ENCODE data around the gene SLC30A10. TPM values are rescaled to one million over a fixed set of nuclear protein-coding genes. Genes with fewer than 3 reads are reported as not detected.
"Not testable (repeated sequence)": the region's sequence is repeated elsewhere in the genome, so short reads cannot be mapped to it uniquely, and the experiment has no call there.

Gene SLC30A10
- total RNA-seq, 4 donors from 2014 or later = 0.33 TPM; not detected in 3

DNA sequence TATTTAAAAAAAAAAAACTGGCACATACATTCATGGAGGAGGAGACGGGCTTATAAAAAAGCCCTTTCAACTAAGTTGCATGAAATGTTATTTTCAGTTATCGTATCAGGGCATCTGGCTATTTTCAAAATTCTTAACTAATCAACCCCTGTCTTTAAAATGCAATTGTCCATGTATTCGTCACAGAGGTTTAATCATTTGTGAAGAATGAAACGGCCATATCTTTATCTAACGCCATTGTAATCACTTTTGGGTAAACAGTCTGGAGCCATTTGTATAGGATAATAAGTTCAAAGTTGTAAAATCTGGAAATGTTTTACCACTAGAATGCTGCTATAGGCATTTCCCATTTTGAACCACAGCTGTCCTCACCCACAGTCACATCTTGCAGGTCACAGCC, 30.4 kb downstream of the SLC30A10 start:
- Histone ChIP-seq H3K4me3 (replicated peaks in 1 of 3) (no peak overlapping the region), H3K4me1 (no peaks in the 10 kb centered on the region), H3K27ac (no peak overlapping the region), H3K9me3 (no peaks in the 10 kb centered on the region), H3K36me3 (no peaks in the 10 kb centered on the region), H3K27me3 (no peaks in the 10 kb centered on the region)
- intact Hi-C loops (cut with DNase I) = no loop called here
- TF ChIP-seq, protein P1, sequence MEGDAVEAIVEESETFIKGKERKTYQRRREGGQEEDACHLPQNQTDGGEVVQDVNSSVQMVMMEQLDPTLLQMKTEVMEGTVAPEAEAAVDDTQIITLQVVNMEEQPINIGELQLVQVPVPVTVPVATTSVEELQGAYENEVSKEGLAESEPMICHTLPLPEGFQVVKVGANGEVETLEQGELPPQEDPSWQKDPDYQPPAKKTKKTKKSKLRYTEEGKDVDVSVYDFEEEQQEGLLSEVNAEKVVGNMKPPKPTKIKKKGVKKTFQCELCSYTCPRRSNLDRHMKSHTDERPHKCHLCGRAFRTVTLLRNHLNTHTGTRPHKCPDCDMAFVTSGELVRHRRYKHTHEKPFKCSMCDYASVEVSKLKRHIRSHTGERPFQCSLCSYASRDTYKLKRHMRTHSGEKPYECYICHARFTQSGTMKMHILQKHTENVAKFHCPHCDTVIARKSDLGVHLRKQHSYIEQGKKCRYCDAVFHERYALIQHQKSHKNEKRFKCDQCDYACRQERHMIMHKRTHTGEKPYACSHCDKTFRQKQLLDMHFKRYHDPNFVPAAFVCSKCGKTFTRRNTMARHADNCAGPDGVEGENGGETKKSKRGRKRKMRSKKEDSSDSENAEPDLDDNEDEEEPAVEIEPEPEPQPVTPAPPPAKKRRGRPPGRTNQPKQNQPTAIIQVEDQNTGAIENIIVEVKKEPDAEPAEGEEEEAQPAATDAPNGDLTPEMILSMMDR (IDR thresholded peaks at IDR 0.05) = no peak
- TF ChIP-seq POLR2A (IDR thresholded peaks at IDR 0.05) = no peak
- no peak for DNase-seq
- 76 to 77% methylated on average over 5 of the region's 5 CpGs for WGBS, 2 donors

DNA sequence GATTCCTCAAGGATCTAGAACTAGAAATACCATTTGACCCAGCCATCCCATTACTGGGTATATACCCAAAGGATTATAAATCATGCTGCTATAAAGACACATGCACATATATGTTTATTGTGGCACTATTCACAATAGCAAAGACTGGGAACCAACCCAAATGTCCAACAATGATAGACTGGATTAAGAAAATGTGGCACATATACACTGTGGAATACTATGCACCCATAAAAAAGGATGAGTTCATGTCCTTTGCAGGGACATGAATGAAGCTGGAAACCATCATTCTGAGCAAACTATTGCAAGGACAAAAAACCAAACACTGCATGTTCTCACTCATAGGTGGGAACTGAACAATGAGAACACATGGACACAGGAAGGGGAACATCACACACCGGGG, 36.1 kb downstream of the SLC30A10 start:
- WGBS, 2 donors = 95 to 96% methylated on average over 1 of the region's 1 CpG
- H3K27me3 ChIP-seq; DNase-seq; H3K36me3 ChIP-seq; H3K27ac ChIP-seq; H3K4me3 ChIP-seq (replicated peaks in 1 of 3); H3K9me3 ChIP-seq; intact Hi-C loops (cut with DNase I); H3K4me1 ChIP-seq: not testable (repeated sequence)

DNA sequence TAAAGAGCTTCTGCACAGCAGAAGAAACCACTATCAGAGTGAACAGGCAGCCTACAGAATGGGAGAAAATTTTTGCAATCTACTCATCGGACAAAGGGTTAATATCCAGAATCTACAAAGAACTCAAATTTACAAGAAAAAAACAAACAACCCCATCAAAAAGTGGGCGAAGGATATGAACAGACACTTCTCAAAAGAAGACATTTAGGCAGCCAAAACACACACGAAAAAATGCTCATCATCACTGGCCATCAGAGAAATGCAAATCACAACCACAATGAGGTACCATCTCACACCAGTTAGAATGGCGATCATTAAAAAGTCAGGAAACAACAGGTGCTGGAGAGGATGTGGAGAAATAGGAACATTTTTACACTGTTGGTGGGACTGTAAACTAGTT, 36.5 kb downstream of the SLC30A10 start:
- H3K27me3 ChIP-seq; H3K4me3 ChIP-seq (replicated peaks in 1 of 3); H3K9me3 ChIP-seq; H3K27ac ChIP-seq; H3K4me1 ChIP-seq; H3K36me3 ChIP-seq; DNase-seq; intact Hi-C loops (cut with DNase I): not testable (repeated sequence)
- WGBS, 2 donors = 84 to 85% methylated on average over 4 of the region's 4 CpGs

DNA sequence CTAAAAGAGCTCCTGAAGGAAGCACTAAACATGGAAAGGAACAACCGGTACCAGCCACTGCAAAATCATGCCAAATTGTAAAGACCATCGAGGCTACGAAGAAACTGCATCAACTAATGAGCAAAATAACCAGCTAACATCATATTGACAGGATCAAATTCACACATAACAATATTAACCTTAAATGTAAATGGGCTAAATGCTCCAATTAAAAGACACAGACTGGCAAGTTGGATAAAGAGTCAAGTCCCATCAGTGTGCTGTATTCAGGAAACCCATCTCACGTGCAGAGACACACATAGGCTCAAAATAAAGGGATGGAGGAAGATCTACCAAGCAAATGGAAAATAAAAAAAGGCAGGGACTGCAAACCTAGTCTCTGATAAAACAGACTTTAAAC, 39.7 kb downstream of the SLC30A10 start:
- H3K9me3 ChIP-seq; H3K36me3 ChIP-seq; intact Hi-C loops (cut with DNase I); H3K27ac ChIP-seq; H3K27me3 ChIP-seq; H3K4me3 ChIP-seq (replicated peaks in 1 of 3); H3K4me1 ChIP-seq; DNase-seq: not testable (repeated sequence)
- WGBS, 2 donors = 87 to 93% methylated on average over 4 of the region's 4 CpGs

DNA sequence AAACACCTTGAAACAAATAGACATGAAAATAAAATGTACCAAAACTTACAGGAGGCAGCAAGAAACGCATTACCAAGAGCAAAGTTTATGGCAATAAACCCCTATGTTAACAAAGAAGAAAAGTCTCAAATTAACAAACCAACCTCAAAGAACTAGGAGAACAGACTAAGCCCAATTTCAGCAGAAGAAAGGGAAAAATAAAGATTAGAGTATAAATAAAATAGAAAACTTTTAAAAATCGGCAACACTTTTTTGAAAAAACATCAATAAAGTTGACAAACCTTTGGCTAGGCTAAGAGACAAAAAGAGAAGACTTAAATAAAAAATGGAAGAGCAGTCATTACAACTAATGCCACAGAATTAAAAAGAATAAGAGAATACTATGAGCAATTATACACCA, 42.7 kb downstream of the SLC30A10 start:
- Histone ChIP-seq H3K27me3 (no peaks in the 10 kb centered on the region), H3K36me3 (no peaks in the 10 kb centered on the region), H3K4me1 (no peaks in the 10 kb centered on the region), H3K27ac (no peak overlapping the region), H3K9me3 (no peaks in the 10 kb centered on the region), H3K4me3 (replicated peaks in 1 of 3) (no peak overlapping the region)
- no peak for TF ChIP-seq POLR2A (IDR thresholded peaks at IDR 0.05)
- TF ChIP-seq, protein P1 (IDR thresholded peaks at IDR 0.05) = no peak
- intact Hi-C loops (cut with DNase I) = no loop called here
- DNase-seq = no peak
- WGBS, 2 donors = 91 to 94% methylated on average over 2 of the region's 2 CpGs

DNA sequence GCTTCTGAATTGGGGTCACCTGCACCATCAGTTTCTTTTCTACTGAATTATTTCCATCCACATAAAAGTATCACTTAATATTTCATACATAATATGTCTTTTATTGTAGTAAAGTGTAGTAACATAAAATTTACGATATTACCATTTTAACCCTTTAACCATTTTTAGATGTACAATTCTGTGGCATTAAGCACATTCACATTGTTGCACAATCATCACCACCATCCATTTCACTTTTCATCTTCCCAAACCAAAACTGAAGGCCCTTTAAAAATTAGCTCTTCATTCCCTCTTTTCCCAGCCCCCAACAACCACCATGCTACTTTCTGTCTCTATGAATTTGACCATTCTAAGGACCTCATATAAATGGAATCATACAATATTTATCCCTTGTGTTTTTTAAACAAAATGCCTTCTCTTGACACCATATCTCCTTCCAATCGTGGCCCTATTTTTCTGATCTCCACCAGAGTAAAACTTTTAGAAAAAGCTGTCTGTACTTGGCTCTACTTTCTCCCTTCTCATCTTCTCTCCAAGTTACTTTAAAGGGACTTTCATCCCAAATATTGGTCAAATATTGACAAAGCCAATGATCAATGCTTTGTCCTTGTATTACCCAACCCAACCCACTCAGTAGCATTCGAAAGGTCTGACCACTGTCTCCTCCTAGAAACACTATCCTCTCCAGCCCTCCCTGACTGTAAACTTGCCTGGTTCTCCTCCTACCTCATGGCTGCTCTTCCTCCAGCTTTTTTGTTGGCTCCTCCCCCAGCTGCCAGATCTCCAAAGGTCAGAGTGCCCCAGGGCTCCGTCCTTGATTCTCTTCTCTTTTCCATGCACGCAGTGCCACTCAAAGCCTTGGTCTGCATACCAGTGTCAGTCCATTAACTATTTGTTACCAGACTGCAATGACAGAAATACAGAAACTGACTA, 44.7 kb downstream of the SLC30A10 start:
- H3K27ac ChIP-seq = no peak overlapping the region
- no peaks in the 10 kb centered on the region for H3K36me3 ChIP-seq
- TF ChIP-seq POLR2A (IDR thresholded peaks at IDR 0.05) = no peak
- TF ChIP-seq, protein P1 (IDR thresholded peaks at IDR 0.05) = no peak
- H3K4me3 ChIP-seq (replicated peaks in 1 of 3) = no peak overlapping the region
- no peaks in the 10 kb centered on the region for H3K4me1 ChIP-seq
- intact Hi-C loops (cut with DNase I) = no loop called here
- H3K27me3 ChIP-seq = no peaks in the 10 kb centered on the region
- H3K9me3 ChIP-seq = no peaks in the 10 kb centered on the region
- DNase-seq = no peak
- WGBS, 2 donors = 54 to 58% methylated on average over 5 of the region's 5 CpGs
